ENCODE data around the gene FBXL17. TPM values are rescaled to one million over a fixed set of nuclear protein-coding genes. Genes with fewer than 3 reads are reported as not detected.

The FBXL17 gene
- total and polyA plus RNA-seq, 9 of the 15 experiments (the other 6 are each of a cell fraction or from before 2014, with no cell fraction given) = 0.32 to 5.4 (median 1.8) TPM

- no peak for TF ChIP-seq ZNF384 (IDR thresholded peaks at IDR 0.05; ENCODE audit: low read depth, low read length)
- no peak for TF ChIP-seq ZNF561 (CRISPR knock-in tag; conservative IDR thresholded peaks at IDR 0.05)
- TF ChIP-seq ZNF445 (CRISPR knock-in tag; IDR thresholded peaks at IDR 0.05; ENCODE audit: low read depth) = no peak
- TF ChIP-seq CREM (IDR thresholded peaks at IDR 0.05; ENCODE audit: low read depth) = no peak
- no peak for TF ChIP-seq ZBTB8A (IDR thresholded peaks at IDR 0.05; ENCODE audit: partially characterized antibody)
- TF ChIP-seq ZNF311 (CRISPR knock-in tag; IDR thresholded peaks at IDR 0.05) = no peak
- TF ChIP-seq HMBOX1 (IDR thresholded peaks at IDR 0.05) = no peak
- no peak for TF ChIP-seq ERF (CRISPR knock-in tag; IDR thresholded peaks at IDR 0.05)
- TF ChIP-seq EWSR1 (IDR thresholded peaks at IDR 0.05; ENCODE audit: borderline replicate concordance, low read depth, partially characterized antibody) = no peak
Measured at GRCh38 chr5:107951309-107951708, 430.6 kb downstream of the FBXL17 start (continued).

- Histone ChIP-seq H4K20me1 (replicated peaks; ENCODE audit: control insufficient read depth, insufficient read depth, low read length) (no peaks in the 10 kb centered on the region), H2AFZ (ENCODE audit: low read depth, low read length) (no peak overlapping the region), H3K4me1 (replicated peaks in 1 of 2; ENCODE audit: control insufficient read depth in 2 of 2, insufficient read depth in 2 of 2, low read length in 2 of 2) (no peaks in the 10 kb centered on the region), H3K27me3 (ENCODE audit: control insufficient read depth in 2 of 2, insufficient read depth in 2 of 2, low read length in 2 of 2) (no peaks in the 10 kb centered on the region), H3K9me3 (replicated peaks; ENCODE audit: control insufficient read depth, insufficient read depth, low read depth, low read length) (no peaks in the 10 kb centered on the region), H3K36me3 (ENCODE audit: control insufficient read depth, insufficient read depth, low read length) (no peaks in the 10 kb centered on the region), H3K79me2 (ENCODE audit: control insufficient read depth, insufficient read depth, low read length) (no peaks in the 10 kb centered on the region), H3K9me1 (ENCODE audit: control insufficient read depth, insufficient read depth, low read length) (no peaks in the 10 kb centered on the region), H3K4me3 (no peak overlapping the region), H3K4me2 (ENCODE audit: insufficient read depth, low read length) (no peak overlapping the region), H3K9ac (ENCODE audit: insufficient read depth in 1 of 2, low read depth in 2 of 2, low read length in 2 of 2) (no peak overlapping the region), H3K27ac (ENCODE audit: extremely low read depth, low read depth, low read length) (no peak overlapping the region)
- 1% methylated on average over 5 of the region's 5 CpGs for WGBS (ENCODE audit: insufficient coverage, low coverage, missing lambda C conversion rate)
- no TSS peak for BruUV-seq (replicated peaks)
- no peak for FAIRE-seq
- DNase-seq (ENCODE audit: extremely low read depth in 1 of 4, low spot score in 3 of 4) = no peak
- ChIA-PET POLR2A (no interaction called here), CTCF (ENCODE audit: low intra/inter-chr PET ratio) (no interaction called here)
- in situ Hi-C loops (cut with MboI) (no loop called here), intact Hi-C loops (cut with micrococcal nuclease) (no loop called here)
- no peak for ATAC-seq
- TF ChIP-seq FOXK2 (conservative IDR thresholded peaks at IDR 0.05 in 1 of 2, IDR thresholded peaks at IDR 0.05 in 1 of 2; ENCODE audit: low read depth in 2 of 2) (no peak), ETV1 (tag; conservative IDR thresholded peaks at IDR 0.05; ENCODE audit: low read depth) (no peak), KHSRP (IDR thresholded peaks at IDR 0.05) (no peak), POLR3G (IDR thresholded peaks at IDR 0.05; ENCODE audit: extremely low read depth, insufficient read length, insufficient replicate concordance) (no peak), ZNF239 (CRISPR knock-in tag; IDR thresholded peaks at IDR 0.05) (no peak), MBD1 (CRISPR knock-in tag; IDR thresholded peaks at IDR 0.05) (no peak), ZHX1 (conservative IDR thresholded peaks at IDR 0.05; ENCODE audit: low read length) (no peak), SREBF1 (IDR thresholded peaks at IDR 0.05; ENCODE audit: borderline replicate concordance, low read depth, low read length) (no peak), ZKSCAN1 (IDR thresholded peaks at IDR 0.05; ENCODE audit: low read depth, low read length) (no peak)
Measured at GRCh38 chr5:107950776-107951175, 431.1 kb downstream of the FBXL17 start.

Measured in K562 (cell line).